ENCODE data around the gene CEP112.
"Not testable (repeated sequence)": the region's sequence is repeated elsewhere in the genome, so short reads cannot be mapped to it uniquely, and the experiment has no call there.

Gene CEP112

GRCh38 chr17:65813306-65813705, 378.6 kb downstream of the CEP112 start:
- no peak for DNase-seq

- no peak for DNase-seq
Measured at GRCh38 chr17:65811043-65811442, 380.9 kb downstream of the CEP112 start.

- no peak for DNase-seq
Measured at GRCh38 chr17:65809366-65809765, 382.6 kb downstream of the CEP112 start.

- not testable (repeated sequence) for DNase-seq
Measured at GRCh38 chr17:65808566-65808965, 383.4 kb downstream of the CEP112 start.

GRCh38 chr17:65807361-65807760, 384.6 kb downstream of the CEP112 start:
- no peak for DNase-seq

GRCh38 chr17:65801513-65801912, 390.4 kb downstream of the CEP112 start:
- no peak for DNase-seq

- no peak for DNase-seq
Measured at GRCh38 chr17:65800655-65801054, 391.3 kb downstream of the CEP112 start.

- DNase-seq, result no peak
Measured at GRCh38 chr17:65799869-65800268, 392.1 kb downstream of the CEP112 start.

- no peak for DNase-seq
Measured at GRCh38 chr17:65799454-65799853, 392.5 kb downstream of the CEP112 start.

- DNase-seq, result no peak
Measured at GRCh38 chr17:65797809-65798208, 394.1 kb downstream of the CEP112 start.

- DNase-seq, result no peak
Measured at GRCh38 chr17:65797101-65797500, 394.8 kb downstream of the CEP112 start.

GRCh38 chr17:65794572-65794971, 397.4 kb downstream of the CEP112 start:
- no peak for DNase-seq

GRCh38 chr17:65790241-65790640, 401.7 kb downstream of the CEP112 start:
- DNase-seq, result no peak

GRCh38 chr17:65787503-65787902, 404.4 kb downstream of the CEP112 start:
- DNase-seq, result no peak

GRCh38 chr17:65786479-65786878, 405.5 kb downstream of the CEP112 start:
- no peak for DNase-seq

GRCh38 chr17:65785109-65785508, 406.8 kb downstream of the CEP112 start:
- DNase-seq, result no peak

GRCh38 chr17:65783845-65784334, 408.0 kb downstream of the CEP112 start:
- DNase-seq, result no peak

- DNase-seq, result not testable (repeated sequence)
Measured at GRCh38 chr17:65782104-65782706, 409.7 kb downstream of the CEP112 start.

- DNase-seq, result no peak
Measured at GRCh38 chr17:65780111-65780510, 411.8 kb downstream of the CEP112 start.

GRCh38 chr17:65776890-65777289, 415.0 kb downstream of the CEP112 start:
- DNase-seq, result no peak

GRCh38 chr17:65774787-65775186, 417.1 kb downstream of the CEP112 start:
- DNase-seq, result no peak

- DNase-seq, result no peak
Measured at GRCh38 chr17:65772989-65773388, 418.9 kb downstream of the CEP112 start.

- DNase-seq, result no peak
Measured at GRCh38 chr17:65771704-65772103, 420.2 kb downstream of the CEP112 start.

GRCh38 chr17:65763786-65764185, 428.1 kb downstream of the CEP112 start:
- no peak for DNase-seq

GRCh38 chr17:65762973-65763372, 429.0 kb downstream of the CEP112 start:
- no peak for DNase-seq

Data from NCI-H2081 treated with DMSO at 0.1 percent for 48 hours (cell line).